Inflammatory macrophage treated with lipopolysaccharide for 1 hour (primary cell): Measurements from ENCODE around the gene HPCA.
A peak's percentile ranks its signal among the peaks of the same experiment; 100 is the strongest.

Source experiments
- DNase-seq, 2 donors: peaks; one replicate each; pipeline ENCODE4 v3.0.0-alpha.2; 2020 to 2022

Gene HPCA

DNA sequence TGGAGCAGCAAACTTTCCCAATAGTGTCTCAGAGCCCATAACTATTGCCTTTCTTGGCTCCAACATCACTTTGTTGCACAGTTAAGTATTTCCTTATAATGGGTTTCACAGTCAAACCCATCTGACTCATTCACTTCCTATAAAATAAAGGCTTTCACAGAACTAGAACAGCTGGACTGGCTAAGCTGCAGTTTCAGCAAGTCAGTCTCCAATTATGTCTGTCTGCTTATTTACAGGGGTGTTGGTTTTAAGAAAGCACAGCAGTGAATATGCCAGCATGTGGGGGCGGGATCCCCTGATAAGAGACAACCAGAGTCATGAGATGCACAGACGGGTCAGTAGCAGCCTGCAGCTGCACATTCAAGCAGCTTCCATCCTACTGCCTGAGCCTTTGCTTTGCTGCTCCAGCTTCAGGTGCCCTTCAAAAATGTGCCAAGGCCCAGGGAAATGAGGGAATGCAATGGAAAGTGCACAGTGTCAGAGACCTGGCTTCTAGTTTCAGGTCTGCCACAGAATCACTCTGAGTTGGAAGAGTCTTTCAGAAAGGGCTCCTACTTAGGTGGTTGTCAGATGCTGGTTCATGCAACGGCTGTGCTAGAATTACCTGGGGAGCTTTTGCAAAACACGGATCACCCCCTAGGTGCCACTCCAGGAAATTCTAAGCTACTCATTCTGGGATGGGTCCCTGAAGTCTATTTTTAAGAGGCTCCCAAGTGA lies 53.5 kb downstream of the HPCA start:
- DNase-seq = peak; percentile 90 to 96

DNA sequence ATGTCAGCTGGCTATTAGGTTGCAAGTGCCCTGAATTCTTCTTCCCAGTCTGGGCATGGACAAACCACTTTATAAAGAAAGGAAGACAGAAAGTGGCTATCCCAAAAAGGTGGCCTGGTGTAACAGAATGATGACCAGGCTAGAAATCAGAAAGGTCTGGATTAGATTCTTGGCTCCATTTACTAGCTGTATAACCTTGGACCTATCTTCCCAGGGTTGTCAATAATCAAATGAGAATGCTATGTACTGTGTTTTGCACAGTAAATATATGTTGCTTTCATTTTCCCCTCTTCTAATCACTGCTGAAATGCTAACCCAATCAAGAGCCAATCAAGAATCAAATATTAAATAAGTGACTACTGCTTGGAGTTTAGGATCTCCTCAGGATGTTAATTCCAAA lies 57.9 kb downstream of the HPCA start:
- no peak for DNase-seq
